HCT116 (cell line): ENCODE measurements around the gene SEC11A. TPM values are rescaled to one million over a fixed set of nuclear protein-coding genes. Genes with fewer than 3 reads are reported as not detected.

Source experiments
- ATAC-seq: fragments of 200-7000 bp; cut with Tn5 transposase; 2 replicates; pipeline ENCODE4 v1.9.1; 2020; ENCODE audit warnings: mild to moderate bottlenecking, moderate library complexity
- BruUV-seq: library from RNA; stranded (reverse); fragments of 400-500 nt; replicated peaks from 2 replicates; lab custom pipeline; 2021; lab: Mats Ljungman, UMichigan
- CTCF ChIA-PET: fragments of 300-600 bp; sonication (Branson Sonifier 250); formaldehyde crosslinking; loops from one replicate; lab custom pipeline; 2021; ENCODE audit warnings: antibody characterized with exemption; lab: Charles Lee
- POLR2A ChIA-PET: fragments of 300-600, 350-600 bp; sonication (Branson Sonifier 250); formaldehyde crosslinking; loops from one replicate; lab custom pipeline; 2021; ENCODE audit warnings: antibody characterized with exemption; lab: Charles Lee
- RAD21 ChIA-PET, 2 experiments: fragments of 300-600 bp; sonication (Branson Sonifier 250); formaldehyde crosslinking; loops; one replicate each; lab custom pipeline; 2023; ENCODE audit warnings: low total read pairs in 2 of 2; ENCODE audit not compliant: uncharacterized antibody in 2 of 2, unreplicated experiment in 2 of 2, low non-redundant PET in 1 of 2; lab: Charles Lee
- DNase-seq: peaks from one replicate; pipeline ENCODE4 v3.0.0-alpha.2; 2010; ENCODE audit warnings: low read depth, low spot score
- H2AFZ ChIP-seq: fragments of 200-600 bp; shearing (Covaris generic), sonication (generic); 2 replicates; pipeline ENCODE4 v1.6.1; 2017; ENCODE audit warnings: low read depth, mixed run types, mixed read lengths, antibody characterized with exemption, low read length; ENCODE audit not compliant: poor library complexity, severe bottlenecking
- H3K27ac ChIP-seq: 2 replicates; pipeline ENCODE4 v1.5.1; 2012; ENCODE audit warnings: low read depth, low read length
- H3K27me3 ChIP-seq: fragments of 200-600 bp; sonication (generic); 2 replicates; pipeline ENCODE4 v1.6.1; 2016; ENCODE audit warnings: mixed run types, low read length, mixed read lengths; ENCODE audit not compliant: insufficient read depth
- H3K36me3 ChIP-seq, 2 experiments: fragments of 200-500 bp in 1 of 2; fragments of 200-600 bp in 1 of 2; sonication (Bioruptor generic) in 1 of 2; sonication (generic) in 1 of 2; 2 replicates each; pipeline versions ENCODE4 v1.5.1 to v1.6.1; 2014 to 2016; ENCODE audit warnings: low read length in 2 of 2, inconsistent platforms in 1 of 2, mixed read lengths in 1 of 2, mixed run types in 1 of 2; ENCODE audit not compliant: insufficient read depth in 2 of 2, control insufficient read depth in 1 of 2
- H3K4me1 ChIP-seq, 2 experiments: fragments of 200-600 bp in 1 of 2; sonication (generic) in 1 of 2; 2 replicates each; pipeline versions ENCODE4 v1.5.1 to v1.6.1; 2012 to 2017; ENCODE audit warnings: low read length in 2 of 2, inconsistent platforms in 1 of 2, mild to moderate bottlenecking in 1 of 2, mixed read lengths in 1 of 2, mixed run types in 1 of 2, moderate library complexity in 1 of 2; ENCODE audit not compliant: insufficient read depth in 2 of 2, control insufficient read depth in 1 of 2
- H3K4me2 ChIP-seq: fragments of 200-600 bp; sonication (generic); 2 replicates; pipeline ENCODE4 v1.6.1; 2017; ENCODE audit warnings: mixed run types, low read length, mixed read lengths
- H3K4me3 ChIP-seq, 2 experiments: fragments of 200-600 bp in 1 of 2; sonication (generic) in 1 of 2; replicated peaks in 1 of 2; 2 replicates each; pipeline ENCODE4 v1.5.1; 2011 to 2016; ENCODE audit warnings: low read length in 2 of 2, control low read depth in 1 of 2, low read depth in 1 of 2, mild to moderate bottlenecking in 1 of 2, mixed read lengths in 1 of 2, mixed run types in 1 of 2
- H3K79me2 ChIP-seq: fragments of 200-600 bp; sonication (generic); 2 replicates; pipeline ENCODE4 v1.6.1; 2017; ENCODE audit warnings: mild to moderate bottlenecking, mixed run types, low read length, moderate library complexity, mixed read lengths; ENCODE audit not compliant: insufficient read depth
- H3K9ac ChIP-seq: fragments of 200-600 bp; sonication (generic); 2 replicates; pipeline ENCODE4 v1.6.1; 2016; ENCODE audit warnings: low read length, mixed read lengths
- H3K9me2 ChIP-seq: fragments of 200-600 bp; sonication (generic), shearing (Covaris generic); 2 replicates; pipeline ENCODE4 v1.6.1; 2017; ENCODE audit warnings: mixed run types, mild to moderate bottlenecking, moderate library complexity; ENCODE audit not compliant: insufficient read depth
- H3K9me3 ChIP-seq, 2 experiments: fragments of 200-500 bp in 1 of 2; fragments of 200-600 bp in 1 of 2; sonication (Bioruptor generic) in 1 of 2; sonication (generic) in 1 of 2; 2 replicates each; pipeline ENCODE4 v1.6.1; 2014 to 2017; ENCODE audit warnings: low read length in 2 of 2, mixed read lengths in 2 of 2, inconsistent platforms in 1 of 2, low read depth in 1 of 2, mild to moderate bottlenecking in 1 of 2, mixed run types in 1 of 2, moderate library complexity in 1 of 2; ENCODE audit not compliant: control insufficient read depth in 1 of 2, insufficient read depth in 1 of 2
- H4K20me1 ChIP-seq: fragments of 200-600 bp; sonication (generic), shearing (Covaris generic); 2 replicates; pipeline ENCODE4 v1.6.1; 2017; ENCODE audit warnings: mixed run types, mild to moderate bottlenecking, moderate library complexity; ENCODE audit not compliant: insufficient read depth
- CBX3 ChIP-seq: IDR thresholded peaks from 2 replicates; pipeline ENCODE4 v1.6.1; 2012; ENCODE audit warnings: low read depth
- EGR1 ChIP-seq: IDR thresholded peaks from 2 replicates; pipeline ENCODE4 v1.6.1; 2012; ENCODE audit warnings: low read depth
- ELF1 ChIP-seq: IDR thresholded peaks from 2 replicates; pipeline ENCODE4 v1.6.1; 2012; ENCODE audit warnings: low read depth, borderline replicate concordance
- MAX ChIP-seq: IDR thresholded peaks from 2 replicates; pipeline ENCODE4 v1.6.1; 2012
- POLR2A ChIP-seq: IDR thresholded peaks from 2 replicates; pipeline ENCODE4 v1.7.0; 2011; ENCODE audit warnings: borderline replicate concordance; ENCODE audit not compliant: insufficient read depth, insufficient read length; ENCODE audit errors: extremely low read depth
- POLR2AphosphoS5 ChIP-seq: IDR thresholded peaks from 2 replicates; pipeline ENCODE4 v1.6.1; 2011; ENCODE audit warnings: mild to moderate bottlenecking, low read depth, low read length, moderate library complexity
- TCF7L2 ChIP-seq: IDR thresholded peaks from 2 replicates; pipeline ENCODE4 v1.7.0; 2011; ENCODE audit warnings: borderline replicate concordance, inconsistent platforms; ENCODE audit not compliant: insufficient read depth, insufficient read length; ENCODE audit errors: extremely low read depth
- ZBTB33 ChIP-seq: IDR thresholded peaks from 2 replicates; pipeline ENCODE4 v1.6.1; 2011; ENCODE audit warnings: mild to moderate bottlenecking, low read length, moderate library complexity; ENCODE audit not compliant: insufficient replicate concordance; ENCODE audit errors: extremely low read depth
- ZFX ChIP-seq: fragments of 450-650 bp; IDR thresholded peaks from 2 replicates; pipeline ENCODE4 v1.6.1; 2017
- ZNF274 ChIP-seq: fragments of 200-500 bp; sonication (Bioruptor generic); IDR thresholded peaks from 2 replicates; pipeline ENCODE4 v1.6.1; 2014; ENCODE audit warnings: mild to moderate bottlenecking, low read depth, low read length, inconsistent platforms
- intact Hi-C: fragments of 100-400 bp; cut with micrococcal nuclease; formaldehyde crosslinking; loops from 2 replicates; pipeline ENCODE4 v1.10.0; 2022
- total RNA-seq: library from RNA; stranded (reverse); gene quantifications from one replicate; pipeline ENCODE4 v1.2.1, GENCODE V29; 2021; ENCODE audit not compliant: unreplicated experiment
- TF ChIP-seq, protein P1 (sequence below): IDR thresholded peaks from 2 replicates; pipeline ENCODE4 v1.6.1; 2012; ENCODE audit warnings: low read depth
- TF ChIP-seq, protein P2 (sequence below): IDR thresholded peaks from 2 replicates; pipeline ENCODE4 v1.6.1; 2012

SEC11A gene
- total RNA-seq, 1 experiment from 2014 or later: 175 TPM

DNA sequence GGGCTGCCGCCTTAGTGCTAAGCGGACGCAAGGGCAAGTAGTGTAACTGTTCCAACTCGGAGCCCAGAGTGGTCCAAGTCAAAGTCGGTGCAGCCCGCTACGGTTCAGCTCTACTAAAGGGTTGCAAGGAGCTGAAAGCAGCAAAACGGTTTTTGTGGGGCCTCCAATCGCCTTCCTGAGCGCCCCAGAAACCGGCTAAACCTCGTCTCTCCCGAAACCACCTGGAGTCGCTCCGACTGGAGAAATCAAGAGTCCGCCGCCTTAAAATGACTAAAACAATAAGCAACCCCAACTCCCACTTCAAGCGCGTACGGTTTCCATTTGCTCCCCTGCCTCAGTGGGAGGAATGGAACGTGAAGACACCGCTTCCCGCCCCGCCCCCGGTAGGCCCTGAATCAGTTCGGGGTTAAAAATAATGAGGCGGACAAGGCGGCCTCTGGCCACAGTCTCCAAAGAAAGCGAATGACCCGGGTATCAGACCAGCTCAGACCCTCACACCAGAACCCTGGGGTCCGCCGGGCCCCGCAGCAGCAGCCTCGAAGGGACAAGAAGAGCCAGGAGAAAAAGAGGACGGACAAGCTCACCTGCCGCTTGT is 401 bp downstream of the SEC11A start:
- Histone ChIP-seq H3K9me2 (no peaks in the 10 kb centered on the region), H3K4me2 (peak overlapping the region; percentile 81), H3K4me1 (peaks cover 8 to 24% of the 10 kb centered on the region in 2 experiments; a peak in 3 of 4 replicates), H3K27ac (peak overlapping the region; percentile 97), H3K27me3 (no peaks in the 10 kb centered on the region), H2AFZ (no peak overlapping the region), H3K4me3 (peak overlapping the region; percentile 95 to 99), H3K36me3 (peaks cover 5 to 15% of the 10 kb centered on the region in 2 experiments; a peak in 2 of 4 replicates), H3K79me2 (peaks cover 54% of the 10 kb centered on the region), H3K9me3 (no peaks in the 10 kb centered on the region), H3K9ac (peak overlapping the region; percentile 84), H4K20me1 (peaks cover 9% of the 10 kb centered on the region; the same call in 1 of the 2 replicates)
- TSS peak; percentile 60 for BruUV-seq
- ChIA-PET CTCF (no interaction called here), RAD21 (interaction anchor here in 1 of 2 experiments (1.1 kb wide), 1 partner anchor 32 kb away, joined by 3 read pairs; no protein-coding TSS in a partner anchor), POLR2A (interaction anchor here (0.7 to 4.9 kb wide), 10 partner anchors 8 to 163 kb away, joined by 3 to 38 read pairs (median 3); no protein-coding TSS in a partner anchor)
- no peak for DNase-seq
- TF ChIP-seq CBX3 (no peak), ZFX (peak; percentile 50)
- ATAC-seq: peak; percentile 7
- intact Hi-C loops: loop anchor here (1.0 to 5.0 kb wide), 3 partner anchors 20 to 212 kb away; partner anchors contain the start of gene ZNF592

DNA sequence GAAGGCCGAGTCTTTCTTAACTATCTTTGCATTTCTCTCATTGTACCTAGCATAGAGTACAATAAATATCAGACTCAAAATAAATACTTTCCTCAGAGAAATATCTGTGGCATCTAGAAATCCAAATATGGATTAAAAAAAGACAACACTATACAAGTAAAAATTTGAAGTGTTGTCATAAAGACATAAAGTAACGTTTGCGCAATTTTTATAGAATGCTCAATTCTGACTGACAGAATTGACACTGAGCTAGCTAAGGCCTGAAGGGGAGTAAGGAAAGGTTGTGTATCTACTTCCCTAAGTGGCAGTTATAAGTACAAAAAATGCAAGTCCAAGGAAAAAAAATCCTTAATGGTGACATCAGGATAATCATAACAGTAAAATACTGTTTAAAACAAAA is 1.1 kb downstream of the SEC11A start:
- POLR2A ChIA-PET: interaction anchor here (0.5 to 4.9 kb wide), 2 partner anchors 20 to 40 kb away, joined by 3 to 38 read pairs; no protein-coding TSS in a partner anchor
- DNase-seq (no peak), ATAC-seq (no peak)
- intact Hi-C loops: loop anchor here (5.0 kb wide), 1 partner anchor 212 kb away; no protein-coding TSS in a partner anchor
- peak overlapping the region; percentile 81 for H3K4me2 ChIP-seq
- H3K27ac ChIP-seq: peak overlapping the region; percentile 97; the same call in 1 of the 2 replicates
- H3K4me1 ChIP-seq: peaks cover 8 to 24% of the 10 kb centered on the region in 2 experiments; a peak in 3 of 4 replicates
- peak overlapping the region; percentile 95 to 99 for H3K4me3 ChIP-seq
- H3K9me2 ChIP-seq: no peaks in the 10 kb centered on the region
- H3K36me3 ChIP-seq: peaks cover 8 to 15% of the 10 kb centered on the region in 2 experiments; a peak in 2 of 4 replicates
- no peak overlapping the region for H2AFZ ChIP-seq
- no peaks in the 10 kb centered on the region for H3K9me3 ChIP-seq
- BruUV-seq: no TSS peak
- CTCF ChIA-PET: no interaction called here
- no peaks in the 10 kb centered on the region for H3K27me3 ChIP-seq
- H4K20me1 ChIP-seq: peaks cover 9% of the 10 kb centered on the region; the same call in 1 of the 2 replicates
- H3K79me2 ChIP-seq: peaks cover 61% of the 10 kb centered on the region
- RAD21 ChIA-PET: no interaction called here
- peak overlapping the region; percentile 84 for H3K9ac ChIP-seq
- no peak for TF ChIP-seq POLR2A
- no peak for TF ChIP-seq TCF7L2
- TF ChIP-seq ZNF274: no peak
- TF ChIP-seq, protein P1, sequence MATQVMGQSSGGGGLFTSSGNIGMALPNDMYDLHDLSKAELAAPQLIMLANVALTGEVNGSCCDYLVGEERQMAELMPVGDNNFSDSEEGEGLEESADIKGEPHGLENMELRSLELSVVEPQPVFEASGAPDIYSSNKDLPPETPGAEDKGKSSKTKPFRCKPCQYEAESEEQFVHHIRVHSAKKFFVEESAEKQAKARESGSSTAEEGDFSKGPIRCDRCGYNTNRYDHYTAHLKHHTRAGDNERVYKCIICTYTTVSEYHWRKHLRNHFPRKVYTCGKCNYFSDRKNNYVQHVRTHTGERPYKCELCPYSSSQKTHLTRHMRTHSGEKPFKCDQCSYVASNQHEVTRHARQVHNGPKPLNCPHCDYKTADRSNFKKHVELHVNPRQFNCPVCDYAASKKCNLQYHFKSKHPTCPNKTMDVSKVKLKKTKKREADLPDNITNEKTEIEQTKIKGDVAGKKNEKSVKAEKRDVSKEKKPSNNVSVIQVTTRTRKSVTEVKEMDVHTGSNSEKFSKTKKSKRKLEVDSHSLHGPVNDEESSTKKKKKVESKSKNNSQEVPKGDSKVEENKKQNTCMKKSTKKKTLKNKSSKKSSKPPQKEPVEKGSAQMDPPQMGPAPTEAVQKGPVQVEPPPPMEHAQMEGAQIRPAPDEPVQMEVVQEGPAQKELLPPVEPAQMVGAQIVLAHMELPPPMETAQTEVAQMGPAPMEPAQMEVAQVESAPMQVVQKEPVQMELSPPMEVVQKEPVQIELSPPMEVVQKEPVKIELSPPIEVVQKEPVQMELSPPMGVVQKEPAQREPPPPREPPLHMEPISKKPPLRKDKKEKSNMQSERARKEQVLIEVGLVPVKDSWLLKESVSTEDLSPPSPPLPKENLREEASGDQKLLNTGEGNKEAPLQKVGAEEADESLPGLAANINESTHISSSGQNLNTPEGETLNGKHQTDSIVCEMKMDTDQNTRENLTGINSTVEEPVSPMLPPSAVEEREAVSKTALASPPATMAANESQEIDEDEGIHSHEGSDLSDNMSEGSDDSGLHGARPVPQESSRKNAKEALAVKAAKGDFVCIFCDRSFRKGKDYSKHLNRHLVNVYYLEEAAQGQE: no peak
- TF ChIP-seq ZBTB33: no peak
- TF ChIP-seq POLR2AphosphoS5: no peak
- TF ChIP-seq ELF1: no peak
- TF ChIP-seq CBX3: no peak
- TF ChIP-seq MAX: no peak
- TF ChIP-seq EGR1: no peak
- TF ChIP-seq, protein P2, sequence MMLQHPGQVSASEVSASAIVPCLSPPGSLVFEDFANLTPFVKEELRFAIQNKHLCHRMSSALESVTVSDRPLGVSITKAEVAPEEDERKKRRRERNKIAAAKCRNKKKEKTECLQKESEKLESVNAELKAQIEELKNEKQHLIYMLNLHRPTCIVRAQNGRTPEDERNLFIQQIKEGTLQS: no peak
- TF ChIP-seq ZFX: no peak
